ENCODE data around the gene RBP7.

GRCh38 chr1:10061276-10061675, 64.2 kb downstream of the RBP7 start:
- no peak for TF ChIP-seq CTCF (IDR thresholded peaks at IDR 0.05)
- no peak for TF ChIP-seq POLR2A (IDR thresholded peaks at IDR 0.05)
